HG02759 (cell line): ENCODE measurements around the gene CTSH.
A peak's percentile ranks its signal among the peaks of the same experiment; 100 is the strongest.
"Not testable (repeated sequence)": the region's sequence is repeated elsewhere in the genome, so short reads cannot be mapped to it uniquely, and the experiment has no call there.

Experiments used
- ATAC-seq: cut with Tn5 transposase; IDR thresholded peaks from one replicate; pipeline ENCODE4 v1.9.1; 2021; ENCODE audit warnings: mild to moderate bottlenecking, moderate library complexity; ENCODE audit not compliant: unreplicated experiment

The CTSH gene

DNA sequence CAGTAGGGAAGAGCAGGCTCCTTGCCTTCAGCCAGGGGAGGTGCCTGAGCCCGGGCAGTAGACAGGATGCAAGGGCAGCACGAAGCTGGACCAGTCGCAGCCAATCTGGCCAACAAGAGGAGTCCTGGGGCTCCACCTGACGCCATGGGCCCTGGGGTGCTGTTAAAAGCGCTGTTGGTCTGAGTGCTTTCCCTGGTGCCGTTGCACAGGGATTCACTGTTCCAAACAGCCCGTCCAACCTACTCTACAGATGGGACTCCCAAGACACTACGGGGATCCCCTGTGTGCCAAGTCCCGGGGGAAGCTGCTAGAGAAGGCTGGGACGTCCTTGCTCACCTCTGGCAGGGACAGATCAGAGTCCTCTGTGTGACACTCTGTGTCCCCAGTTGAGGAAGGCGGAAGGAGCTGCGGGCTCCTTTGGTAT, 632 bp downstream of the CTSH start:
- ATAC-seq = peak; percentile 32

DNA sequence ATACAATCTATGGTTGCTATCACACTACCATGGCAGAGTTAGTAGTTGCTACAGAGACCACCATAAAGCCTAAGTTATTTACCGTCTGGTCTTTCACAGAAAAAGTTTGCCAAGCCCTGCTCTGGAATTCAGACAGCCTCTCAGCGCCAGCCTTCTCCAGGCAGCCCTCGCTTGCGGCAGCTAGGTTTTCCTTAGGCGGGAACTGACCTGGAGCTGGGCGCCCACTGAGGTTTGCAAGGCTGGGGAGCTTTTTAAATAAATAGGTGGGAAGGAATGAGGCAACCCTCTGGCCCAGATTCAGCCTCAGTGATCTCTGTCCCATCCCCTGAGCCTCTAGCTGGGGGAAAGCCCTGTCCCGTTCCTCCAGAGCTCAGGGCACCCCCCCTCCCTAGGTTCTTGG, 1.2 kb downstream of the CTSH start:
- no peak for ATAC-seq

DNA sequence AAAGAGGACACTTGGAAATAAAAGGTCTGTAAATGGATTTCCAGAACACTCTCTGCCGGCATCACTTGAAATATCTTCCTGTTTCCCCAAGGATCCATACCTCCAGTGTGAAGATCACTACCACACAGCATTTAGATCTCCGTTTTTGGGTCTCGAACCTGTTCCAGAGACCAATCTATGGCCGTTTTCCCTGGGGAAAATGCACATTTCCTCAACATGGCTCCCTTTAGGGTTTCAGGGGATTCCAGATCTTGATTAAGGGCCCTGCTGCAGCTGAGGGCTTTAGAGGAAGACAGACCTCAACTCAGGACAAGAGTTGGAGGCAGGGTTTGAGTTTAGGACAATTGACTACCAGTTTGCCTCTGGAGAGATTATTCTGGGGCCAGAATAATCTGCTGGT, 2.1 kb downstream of the CTSH start:
- ATAC-seq = no peak

DNA sequence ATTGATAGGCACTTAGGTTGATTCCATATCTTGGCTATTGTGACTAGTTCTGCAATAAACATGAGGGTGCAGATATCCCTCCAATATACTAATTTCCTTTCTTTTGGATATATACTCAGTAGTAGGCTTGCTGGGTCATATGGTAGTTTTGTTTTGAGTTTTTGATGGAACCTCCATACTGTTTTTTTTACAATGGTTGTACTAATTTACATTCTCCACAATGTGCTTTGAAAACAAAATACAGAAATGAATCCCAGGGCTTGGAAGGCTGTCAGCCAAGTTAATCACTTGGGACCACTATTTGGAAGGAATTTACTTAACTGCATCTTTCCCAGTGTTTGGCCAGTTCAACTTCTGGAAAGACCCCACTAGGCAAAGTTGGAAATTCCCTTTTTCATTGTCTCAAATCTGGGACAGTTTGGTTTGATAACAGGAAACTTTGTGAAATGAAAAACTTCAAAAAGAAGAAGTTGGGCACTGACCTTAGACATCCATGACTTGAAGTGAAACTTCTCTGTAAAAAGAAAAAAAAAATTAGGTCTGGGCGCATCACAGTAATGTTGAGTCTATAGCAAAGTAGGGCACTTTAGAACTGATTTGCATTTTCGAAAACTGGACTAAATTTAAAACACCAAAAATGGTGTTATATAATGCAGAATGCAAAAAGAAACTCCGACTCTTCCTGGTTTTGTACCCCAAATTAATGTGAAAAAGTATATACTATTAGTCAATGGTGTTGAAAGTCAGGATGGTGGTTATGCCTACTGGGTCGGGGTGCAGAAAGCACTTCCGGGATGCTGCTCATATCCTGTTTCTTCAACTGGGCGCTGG, 6.0 kb downstream of the CTSH start:
- ATAC-seq = peak; percentile 76

DNA sequence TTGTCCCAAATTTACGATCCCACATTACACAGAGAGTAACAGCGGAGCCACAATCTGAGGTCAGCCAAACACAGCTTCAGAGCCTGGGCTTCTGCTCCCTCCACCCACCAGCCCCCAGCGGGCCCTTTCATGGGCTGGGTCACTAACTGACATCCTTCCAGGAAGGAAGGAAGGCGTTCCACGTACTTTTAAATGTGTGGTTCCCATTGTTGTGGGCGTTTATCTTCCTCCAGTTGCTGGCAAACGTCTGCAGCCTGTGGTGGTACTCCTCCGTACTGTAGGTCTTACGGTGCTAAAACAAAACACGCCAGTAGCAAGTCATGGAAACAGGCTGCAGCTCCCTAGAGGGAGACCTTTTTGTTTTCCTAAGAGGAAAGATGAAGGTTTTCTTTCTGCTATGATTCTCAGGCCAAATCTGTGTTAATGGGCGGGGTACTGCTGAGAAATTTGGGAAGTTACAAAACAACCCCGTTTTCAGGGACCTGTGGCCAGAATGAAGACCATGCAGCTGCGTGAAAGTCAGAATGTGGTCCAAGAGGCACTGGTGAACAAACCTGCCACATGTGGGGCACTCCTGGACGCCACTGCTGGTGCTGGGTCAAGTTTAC, 7.6 kb downstream of the CTSH start:
- ATAC-seq = no peak

DNA sequence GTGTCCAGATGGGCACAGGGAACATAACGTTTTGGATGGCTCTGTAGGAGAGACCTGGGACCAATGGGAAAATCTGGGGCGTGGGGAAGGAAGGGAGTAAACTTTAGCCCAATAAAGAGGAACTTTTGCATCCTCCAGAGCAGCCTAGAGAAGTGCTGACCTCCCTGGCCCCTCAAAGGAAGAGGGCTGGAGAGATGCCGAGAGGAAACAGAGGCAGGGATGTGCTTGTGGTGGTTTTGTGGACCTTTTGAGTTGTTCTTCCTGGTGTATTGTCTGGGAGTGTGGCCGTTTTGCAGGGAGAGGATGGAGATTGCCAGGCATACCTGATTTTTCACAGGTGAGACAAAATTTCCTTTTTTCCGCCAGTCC, 10.2 kb downstream of the CTSH start:
- no peak for ATAC-seq

DNA sequence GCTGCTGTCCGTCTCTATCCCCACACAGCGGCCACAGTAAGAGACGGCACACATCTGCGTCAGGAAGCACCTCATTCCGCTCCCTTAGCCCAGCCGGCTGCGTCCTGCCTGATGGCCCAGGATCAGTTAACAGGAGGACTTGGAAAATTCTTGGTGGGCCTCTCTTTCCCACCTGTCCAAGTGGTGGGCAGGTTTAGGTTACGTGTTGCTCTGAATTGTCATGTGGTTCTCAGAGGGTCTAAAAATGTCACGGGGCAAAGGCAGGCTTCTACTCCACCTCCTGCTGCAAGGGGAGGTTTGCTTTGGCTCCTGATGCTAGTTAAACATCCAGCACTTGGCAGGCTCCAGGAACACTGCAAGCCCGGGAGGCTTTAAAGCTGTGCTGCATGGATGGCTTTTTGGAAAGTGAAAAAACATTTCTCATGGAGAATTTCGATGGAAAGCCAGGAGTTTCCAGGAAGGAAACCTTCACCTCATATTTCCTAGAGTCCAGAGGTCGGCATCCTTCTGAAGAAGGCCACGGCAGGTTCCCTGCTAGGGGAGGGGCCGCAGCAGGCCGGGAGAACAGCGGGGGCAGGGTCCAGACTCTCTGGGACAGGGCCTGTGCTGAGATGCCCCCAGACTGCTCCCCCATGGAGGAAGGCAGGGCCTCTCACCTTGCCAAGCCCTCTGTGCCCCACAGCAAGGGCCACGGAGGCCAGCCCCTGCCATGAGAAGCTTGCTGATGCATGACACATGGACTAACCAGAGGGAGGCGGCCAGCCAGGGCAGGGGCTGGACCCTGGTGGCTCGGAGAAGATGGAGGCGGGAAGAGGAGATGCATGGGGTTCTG, 10.8 kb downstream of the CTSH start:
- ATAC-seq = no peak

DNA sequence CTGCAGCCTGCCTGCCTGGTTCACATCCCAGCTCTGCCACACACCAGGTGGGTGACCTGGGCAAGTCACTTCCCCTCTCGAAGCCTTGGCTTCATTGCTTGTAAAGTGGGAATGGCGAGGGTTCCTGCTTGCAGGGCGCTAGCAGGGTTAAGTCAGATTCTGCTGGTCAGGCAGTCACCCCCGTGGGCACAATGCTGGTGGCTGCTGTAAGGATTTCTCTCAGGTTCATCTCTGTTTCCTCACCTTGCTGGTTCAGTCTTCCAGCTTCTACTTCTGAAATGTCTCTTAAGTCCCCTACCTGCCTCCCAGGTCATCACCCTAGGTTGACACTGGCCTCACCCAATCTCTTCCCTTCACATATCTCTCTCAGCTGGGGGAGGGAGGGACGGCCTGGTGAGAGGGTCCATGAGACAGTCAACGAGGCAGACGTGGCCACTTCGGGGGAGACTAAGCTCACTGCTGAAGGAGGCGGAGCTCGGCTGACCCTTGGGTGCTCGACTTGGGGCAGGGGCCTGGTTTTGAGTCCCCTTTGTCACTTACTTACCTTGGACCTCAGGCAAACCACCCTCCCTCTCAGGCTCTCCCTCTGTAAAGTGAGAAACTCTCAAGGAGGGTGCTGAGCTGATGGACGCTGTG, 11.5 kb downstream of the CTSH start:
- no peak for ATAC-seq

DNA sequence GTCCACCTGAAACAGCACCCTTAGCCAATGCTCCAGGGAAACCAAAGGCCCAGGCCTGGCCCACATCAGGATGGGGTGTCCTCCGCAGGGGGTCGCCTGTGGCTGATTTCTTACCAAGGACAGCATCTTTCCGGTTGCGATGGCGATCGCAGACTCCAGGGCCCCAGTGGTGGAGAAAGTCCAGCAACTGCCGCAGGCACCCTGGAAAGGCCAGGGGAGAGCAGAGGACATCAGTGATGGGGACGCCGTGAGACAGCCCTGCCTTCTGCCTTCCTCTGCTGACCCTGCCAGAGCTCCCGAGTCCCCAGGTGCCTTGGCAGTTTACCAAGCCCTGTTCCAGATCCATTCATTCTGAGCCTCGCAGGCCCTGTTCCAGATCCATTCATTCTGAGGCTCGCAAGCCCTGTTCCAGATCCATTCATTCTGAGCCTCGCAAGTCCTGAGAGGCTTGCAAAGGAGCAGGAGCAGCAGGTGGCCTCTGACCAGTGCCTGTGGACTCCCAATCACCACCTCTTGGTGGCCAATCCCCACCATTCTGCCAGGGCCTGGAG, 12.5 kb downstream of the CTSH start:
- ATAC-seq = no peak

DNA sequence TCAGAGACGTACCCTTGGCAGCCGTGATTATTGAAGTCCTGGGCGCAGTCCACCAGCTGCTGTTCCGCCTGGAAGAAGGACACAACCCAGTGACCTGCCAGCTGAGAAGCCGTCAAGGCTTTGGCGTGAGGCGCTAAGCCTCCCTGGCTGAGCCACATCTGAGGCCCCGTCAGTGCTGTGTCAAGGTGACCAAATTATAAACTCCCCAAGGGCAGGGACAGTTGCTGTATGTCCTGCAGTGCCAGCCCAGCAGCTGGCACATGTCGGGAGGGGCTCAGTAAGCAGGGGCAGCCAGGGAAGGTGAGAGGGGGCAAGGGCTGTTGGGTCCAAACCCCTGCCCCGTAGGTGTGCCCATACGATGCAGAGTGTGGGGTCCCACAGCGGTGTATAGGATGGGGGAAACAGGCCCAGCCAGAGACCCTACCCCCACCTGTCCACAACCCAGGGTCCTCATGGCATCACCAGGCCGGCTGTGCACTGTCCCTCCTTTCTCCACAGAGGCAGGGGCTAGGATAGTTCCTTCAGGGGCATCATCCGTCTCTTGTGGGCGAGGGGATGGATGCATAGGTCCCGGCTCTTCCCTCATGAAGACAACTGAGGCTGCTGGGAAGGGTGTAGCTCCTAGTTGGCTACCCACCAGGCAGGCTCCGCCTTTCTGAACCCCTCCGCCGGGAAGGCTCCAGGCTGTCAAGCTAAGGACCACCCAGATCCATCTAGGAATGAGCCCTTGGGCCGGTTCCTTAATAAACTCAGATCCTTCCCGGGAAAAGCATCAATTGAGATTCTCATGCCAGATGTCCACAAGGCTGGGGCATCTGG, 13.2 kb downstream of the CTSH start:
- ATAC-seq = no peak

DNA sequence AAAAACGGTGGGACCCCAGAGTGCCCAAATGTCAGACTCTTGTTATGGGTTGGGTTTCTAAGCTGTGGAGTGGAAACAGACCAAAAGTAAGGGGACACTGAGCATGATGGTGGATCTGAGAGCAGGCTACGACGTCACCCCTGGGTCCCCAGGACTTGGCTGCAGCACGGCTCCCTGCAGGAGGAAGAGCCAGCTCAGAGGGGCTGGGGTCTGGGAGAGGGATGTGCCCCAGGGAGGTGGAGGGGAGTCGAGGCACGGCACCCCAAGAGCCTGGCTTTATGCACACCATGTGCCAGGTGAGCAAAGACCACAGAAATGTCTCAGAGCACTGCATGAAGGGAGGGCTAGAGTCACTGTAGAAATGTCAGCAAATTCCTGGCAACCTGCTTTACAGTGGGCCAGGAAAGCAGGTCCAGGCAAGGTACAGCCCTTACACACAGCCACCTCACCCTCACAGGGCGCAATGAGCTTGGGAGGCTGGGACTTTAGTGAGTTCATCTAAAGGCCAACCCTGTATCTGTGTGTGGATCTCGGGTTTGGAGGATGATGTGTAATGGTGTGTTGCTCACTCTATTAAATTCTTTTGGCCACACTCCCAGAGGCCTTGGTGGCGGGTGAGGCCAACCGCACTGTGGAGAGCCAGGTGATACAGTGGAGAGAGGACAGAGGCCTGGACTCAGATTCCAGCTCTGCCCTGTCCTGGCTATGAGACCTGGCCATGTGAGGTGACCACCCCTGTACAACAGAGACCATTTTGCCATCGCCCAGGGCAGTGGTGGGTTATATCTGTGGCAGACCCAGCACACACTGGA, 14.1 kb downstream of the CTSH start:
- no peak for ATAC-seq

DNA sequence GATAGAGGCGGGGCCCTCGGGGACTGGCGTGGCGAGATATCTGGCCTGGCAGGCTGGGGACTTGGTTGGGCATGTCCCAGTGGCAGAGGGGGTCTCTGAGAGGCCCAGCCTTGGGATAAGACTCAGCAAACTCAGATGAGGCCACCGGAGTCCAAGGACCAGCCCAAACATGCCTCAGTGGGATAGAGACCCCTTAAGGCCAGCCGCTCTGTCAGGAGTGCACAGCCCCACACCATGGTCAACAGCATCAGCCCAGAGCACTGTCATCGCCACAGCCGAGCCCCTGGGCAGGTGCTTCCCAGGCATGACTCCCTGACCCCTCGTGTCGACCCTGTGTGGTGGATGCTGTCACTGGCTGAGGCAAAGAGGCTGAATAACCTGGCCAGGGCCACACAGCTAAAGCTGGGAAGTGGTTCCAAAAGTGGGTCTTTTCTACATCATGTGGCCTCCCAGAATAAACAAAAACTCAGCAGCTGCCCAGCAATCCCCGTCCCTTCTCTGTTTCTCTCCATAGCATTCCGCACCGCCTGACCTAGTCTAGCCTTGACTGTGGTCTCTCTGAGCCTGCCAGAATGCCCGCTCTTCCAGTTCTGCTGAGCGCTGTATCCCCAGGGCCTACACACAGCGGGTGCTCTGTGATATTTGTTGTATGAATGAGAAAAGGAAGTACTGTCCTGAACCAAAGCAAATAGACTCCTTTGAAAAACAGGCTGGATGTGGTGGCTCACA, 15.1 kb downstream of the CTSH start:
- ATAC-seq = no peak

DNA sequence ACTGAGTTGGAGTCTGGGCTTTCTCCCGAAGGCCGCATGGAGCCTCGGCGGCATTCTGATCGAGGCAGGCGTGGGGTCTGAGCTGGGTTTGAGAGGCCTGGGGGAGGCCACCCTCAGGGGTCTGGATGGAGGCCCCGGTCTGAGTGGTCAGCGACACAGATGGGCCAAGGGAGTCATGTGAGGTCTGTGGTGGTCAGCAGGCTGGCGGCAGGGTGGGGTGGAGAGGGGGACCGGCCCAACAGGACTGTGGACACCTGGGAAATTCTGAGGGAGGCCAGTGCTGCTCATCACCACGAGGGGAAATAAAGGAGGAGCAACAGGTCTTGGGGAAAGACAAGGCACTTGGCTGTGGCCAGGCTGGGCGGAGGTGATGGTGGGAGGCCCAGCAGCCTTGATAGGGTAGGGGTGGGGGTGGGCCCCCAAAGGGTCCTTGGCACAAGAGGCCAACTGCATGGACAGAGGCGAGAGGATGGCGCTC, 16.2 kb downstream of the CTSH start:
- ATAC-seq = no peak

DNA sequence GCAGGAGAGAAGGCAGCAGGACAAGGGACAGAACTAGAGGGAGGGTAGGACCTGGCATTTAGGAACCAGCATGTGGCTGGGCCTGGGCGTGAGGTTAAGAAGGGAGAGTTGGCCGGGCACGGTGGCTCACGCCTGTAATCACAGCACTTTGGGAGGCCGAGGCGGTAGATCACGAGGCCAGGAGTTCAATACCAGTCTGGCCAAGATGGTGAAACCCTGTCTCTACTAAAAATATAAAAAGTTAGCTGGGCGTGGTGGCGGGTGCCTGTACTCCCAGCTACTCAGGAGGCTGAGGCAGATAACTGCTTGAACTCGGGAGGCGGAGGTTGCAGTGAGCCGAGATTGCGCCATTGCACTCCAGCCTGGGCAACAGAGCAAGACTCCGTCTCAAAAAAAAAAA, 16.7 kb downstream of the CTSH start:
- not testable (repeated sequence) for ATAC-seq

DNA sequence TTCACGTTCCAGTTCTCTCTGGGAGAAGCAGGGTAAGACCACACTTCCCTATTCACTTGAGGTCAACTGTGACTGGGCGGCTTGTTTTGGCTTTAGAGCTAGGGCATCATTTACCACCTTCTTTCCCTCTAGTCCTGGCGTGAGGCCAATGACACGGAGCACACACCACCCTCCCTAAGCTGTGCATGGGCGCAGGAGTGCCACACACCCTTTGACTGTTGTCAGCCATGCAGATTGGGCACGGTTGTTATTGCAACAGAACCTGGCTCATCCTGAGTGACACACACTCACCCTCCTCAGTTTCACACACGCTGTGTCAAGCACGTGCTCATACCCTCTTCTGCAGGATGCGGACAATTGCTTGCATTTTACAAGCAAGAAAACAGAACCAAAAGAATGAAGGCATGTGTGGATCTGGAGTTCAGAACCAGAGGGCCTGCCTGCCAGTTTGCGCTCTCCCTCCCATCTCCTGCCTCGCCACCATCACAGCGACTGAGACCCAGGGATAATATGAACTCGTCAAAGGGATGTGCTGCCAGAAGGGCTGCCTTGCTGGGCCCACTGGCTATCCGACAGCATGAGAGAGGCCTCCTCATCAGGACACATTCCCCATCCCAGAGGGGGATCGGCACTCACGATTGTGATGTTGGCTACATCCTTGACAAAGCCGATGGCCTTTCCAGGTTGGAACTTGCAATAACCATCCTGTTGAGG, 17.6 kb downstream of the CTSH start:
- no peak for ATAC-seq

DNA sequence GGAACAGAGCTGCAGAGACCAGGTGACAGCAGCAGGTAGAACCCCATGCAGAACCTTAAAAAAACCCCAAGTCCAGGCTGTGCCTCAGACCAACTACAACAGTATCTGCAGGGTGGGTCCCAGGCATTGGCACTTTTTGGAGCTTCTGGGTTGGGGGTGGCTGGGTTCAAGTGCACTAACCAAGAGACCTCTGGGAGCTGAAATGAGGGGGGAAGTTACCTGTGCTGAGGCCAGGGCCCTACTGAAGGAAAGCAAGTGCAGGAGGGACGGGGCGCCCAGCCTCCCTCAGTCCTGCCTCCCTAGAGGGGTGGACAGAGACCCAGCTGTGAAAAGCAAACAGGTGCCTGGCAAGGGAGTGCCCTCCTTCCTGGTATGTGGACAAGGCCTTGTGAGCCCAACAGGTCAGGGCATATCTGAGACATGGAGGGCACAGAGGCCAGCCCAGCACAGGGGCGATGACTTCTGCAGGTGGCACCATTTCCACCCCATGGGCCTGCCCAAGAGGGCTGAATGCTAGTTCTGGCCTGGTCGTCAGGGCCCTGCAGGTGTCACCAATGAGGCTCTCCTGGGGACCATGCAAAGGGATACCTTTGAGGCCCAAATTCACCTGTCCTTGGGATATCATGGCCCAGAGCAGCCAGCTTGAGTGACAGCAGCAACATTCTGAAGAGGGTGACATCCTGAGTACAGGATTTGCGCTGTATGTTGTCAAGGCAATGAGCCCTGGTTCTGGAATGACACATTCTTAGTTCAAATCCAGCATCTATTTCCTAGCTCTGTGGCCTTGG, 18.7 kb downstream of the CTSH start:
- no peak for ATAC-seq

DNA sequence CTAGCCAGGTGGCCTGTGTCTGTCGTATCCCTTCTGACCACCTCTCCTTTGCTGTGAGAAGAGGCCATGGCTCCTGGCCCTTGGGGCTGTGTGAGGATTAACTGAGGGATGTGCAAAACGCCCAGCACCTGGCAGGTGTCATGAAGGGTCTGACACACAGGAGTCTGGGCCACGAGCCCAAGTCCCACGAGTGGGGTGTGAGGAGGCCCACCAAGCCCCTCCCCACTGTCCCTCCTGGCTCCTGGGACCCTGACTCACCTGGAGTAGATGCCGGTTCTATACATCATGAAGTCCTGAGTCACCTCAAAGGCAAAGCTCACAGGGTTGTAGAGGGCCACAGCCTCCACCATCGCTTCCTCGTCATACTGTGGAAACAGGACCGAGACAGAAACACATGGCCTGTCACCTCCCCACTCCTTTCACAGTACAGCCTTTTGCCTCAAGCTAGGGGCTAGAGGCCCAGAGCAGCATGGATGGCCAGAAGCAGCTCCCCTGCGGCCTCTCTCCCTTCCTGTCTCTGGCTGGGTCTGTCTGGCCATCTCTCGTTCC, 19.7 kb downstream of the CTSH start:
- ATAC-seq = no peak
